Heart left ventricle (tissue), 13 donors: Measurements from ENCODE around the gene LETM1.

Experiments used
- POLR2A ChIP-seq, 2 donors: fragments of 450-650 bp; IDR thresholded peaks; one replicate each; pipeline ENCODE4 v1.6.1; 2017; ENCODE audit warnings: antibody characterized with exemption in 2 of 2, mild to moderate bottlenecking in 2 of 2, moderate library complexity in 2 of 2
- TF ChIP-seq, protein P1 (sequence below), 12 donors: fragments of 200-600 bp; sonication (generic) in 4 of 12; IDR thresholded peaks; one replicate each; pipeline versions ENCODE4 v1.5.0 to v1.8.0; 2018 to 2022; ENCODE audit warnings: antibody characterized with exemption in 12 of 12, mild to moderate bottlenecking in 5 of 12
- donor health status: ischemic (EF 13 %, LVEDD 7.1; RV severe dilation, severe dysfunction).
- donor health status: DM: no; HTN: yes; CAD: no.
- donor health status: DM: no; HTN: no; CAD: no.
- donor health status: ischemic (EF 25% LVEDD 6.9; RV normal size, moderate dysfunction).
- donor health status: ischemic (EF 25% LVEDD 5.7; RV mildly dilated, moderate dysfunction).
- donor health status: ischemic (EF 35%, LVEDD 5.7; RV mildly dilated, moderate dysfunction).
- donor health status: nonischemic (EF 11% LVEDD 7.7; RV severe dilation, severe dysfunction).
- donor health status: DM: yes; HTN: yes; CAD: no.
- donor health status: PGD.
- donor health status: ischemic (EF 29% LVEDD 5.4; RV normal size, mild dysfunction).
- donor health status: nonischemic (EF 23%, LVEDD 6.1; RV moderate dilation, normal function).

DNA sequence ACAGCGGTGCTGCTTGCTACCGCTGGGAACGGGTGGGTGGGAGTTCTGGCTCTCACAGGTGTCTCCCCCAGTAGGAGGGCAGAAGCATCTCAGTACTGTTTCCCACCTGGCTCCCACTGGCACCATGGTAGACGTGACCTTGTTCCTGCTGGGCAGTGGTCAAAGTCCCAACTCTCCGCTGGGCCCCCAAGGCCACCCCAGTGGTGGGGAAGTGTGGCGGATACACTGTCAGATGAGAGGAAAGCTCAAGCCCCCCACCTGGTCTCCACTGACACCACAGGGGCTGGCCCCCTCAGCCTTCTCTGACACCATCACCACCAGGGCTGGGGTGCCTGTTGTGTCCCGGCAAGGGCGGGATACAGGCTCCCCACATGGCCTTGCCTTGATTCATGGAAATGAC is 24.6 kb downstream of the LETM1 start:
- no peak for TF ChIP-seq POLR2A (IDR thresholded peaks at IDR 0.05)
- TF ChIP-seq, protein P1, sequence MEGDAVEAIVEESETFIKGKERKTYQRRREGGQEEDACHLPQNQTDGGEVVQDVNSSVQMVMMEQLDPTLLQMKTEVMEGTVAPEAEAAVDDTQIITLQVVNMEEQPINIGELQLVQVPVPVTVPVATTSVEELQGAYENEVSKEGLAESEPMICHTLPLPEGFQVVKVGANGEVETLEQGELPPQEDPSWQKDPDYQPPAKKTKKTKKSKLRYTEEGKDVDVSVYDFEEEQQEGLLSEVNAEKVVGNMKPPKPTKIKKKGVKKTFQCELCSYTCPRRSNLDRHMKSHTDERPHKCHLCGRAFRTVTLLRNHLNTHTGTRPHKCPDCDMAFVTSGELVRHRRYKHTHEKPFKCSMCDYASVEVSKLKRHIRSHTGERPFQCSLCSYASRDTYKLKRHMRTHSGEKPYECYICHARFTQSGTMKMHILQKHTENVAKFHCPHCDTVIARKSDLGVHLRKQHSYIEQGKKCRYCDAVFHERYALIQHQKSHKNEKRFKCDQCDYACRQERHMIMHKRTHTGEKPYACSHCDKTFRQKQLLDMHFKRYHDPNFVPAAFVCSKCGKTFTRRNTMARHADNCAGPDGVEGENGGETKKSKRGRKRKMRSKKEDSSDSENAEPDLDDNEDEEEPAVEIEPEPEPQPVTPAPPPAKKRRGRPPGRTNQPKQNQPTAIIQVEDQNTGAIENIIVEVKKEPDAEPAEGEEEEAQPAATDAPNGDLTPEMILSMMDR (IDR thresholded peaks at IDR 0.05), result no peak
